Neutrophil (primary cell): ENCODE results near the gene ATG12.
"Not testable (repeated sequence)": the region's sequence is repeated elsewhere in the genome, so short reads cannot be mapped to it uniquely, and the experiment has no call there.

ENCODE experiments used
- H3K27ac ChIP-seq: fragments of 200-600 bp; sonication (generic); 2 replicates; pipeline ENCODE4 v1.5.1; 2016; ENCODE audit warnings: mild to moderate bottlenecking, moderate library complexity
- H3K27me3 ChIP-seq: fragments of 200-600 bp; sonication (generic); 2 replicates; pipeline ENCODE4 v1.6.0; 2016; ENCODE audit warnings: mild to moderate bottlenecking
- H3K36me3 ChIP-seq: fragments of 200-600 bp; sonication (generic); 2 replicates; pipeline ENCODE4 v1.5.1; 2017
- H3K4me1 ChIP-seq, 2 experiments: fragments of 200-600 bp in 1 of 2; sonication (generic) in 1 of 2; 1 replicate in 1 of 2; 2 replicates in 1 of 2; pipeline versions ENCODE4 v1.5.1 to v1.6.1; 2013 to 2016; ENCODE audit warnings: low read depth in 1 of 2, low read length in 1 of 2, mild to moderate bottlenecking in 1 of 2, moderate library complexity in 1 of 2; ENCODE audit not compliant: control insufficient read depth in 1 of 2, insufficient read depth in 1 of 2
- H3K4me3 ChIP-seq, 2 experiments: fragments of 200-600 bp in 1 of 2; sonication (generic) in 1 of 2; 1 replicate in 1 of 2; 2 replicates in 1 of 2; pipeline ENCODE4 v1.5.1; 2013 to 2016; ENCODE audit warnings: low read depth in 1 of 2, low read length in 1 of 2, mild to moderate bottlenecking in 1 of 2, moderate library complexity in 1 of 2
- H3K9me3 ChIP-seq: fragments of 200-600 bp; sonication (generic); 2 replicates; pipeline ENCODE4 v1.5.1; 2016
- CTCF ChIP-seq: fragments of 200-600 bp; sonication (generic); IDR thresholded peaks from 2 replicates; pipeline ENCODE4 v1.5.1; 2016; ENCODE audit warnings: antibody characterized with exemption

The ATG12 gene

DNA sequence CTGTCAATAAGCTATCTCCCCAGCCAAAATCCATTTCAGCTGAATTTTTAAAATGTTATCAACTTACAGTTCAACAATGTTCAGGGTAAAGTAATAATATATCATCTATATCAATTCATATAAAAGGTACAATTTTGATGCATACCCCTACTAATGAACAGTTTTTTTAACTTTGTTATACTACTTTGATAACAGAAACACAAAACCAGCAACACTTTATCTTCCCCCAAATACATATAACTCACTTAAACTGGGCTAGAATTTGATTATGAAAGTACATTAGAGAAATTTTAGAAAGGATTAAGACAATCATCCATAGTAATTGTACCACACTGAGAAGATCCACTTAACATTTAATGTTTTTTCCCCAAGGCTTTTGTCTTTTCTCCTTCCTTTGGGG is 30.0 kb downstream of the ATG12 start:
- peaks cover 98% of the 10 kb centered on the region for H3K27me3 ChIP-seq

DNA sequence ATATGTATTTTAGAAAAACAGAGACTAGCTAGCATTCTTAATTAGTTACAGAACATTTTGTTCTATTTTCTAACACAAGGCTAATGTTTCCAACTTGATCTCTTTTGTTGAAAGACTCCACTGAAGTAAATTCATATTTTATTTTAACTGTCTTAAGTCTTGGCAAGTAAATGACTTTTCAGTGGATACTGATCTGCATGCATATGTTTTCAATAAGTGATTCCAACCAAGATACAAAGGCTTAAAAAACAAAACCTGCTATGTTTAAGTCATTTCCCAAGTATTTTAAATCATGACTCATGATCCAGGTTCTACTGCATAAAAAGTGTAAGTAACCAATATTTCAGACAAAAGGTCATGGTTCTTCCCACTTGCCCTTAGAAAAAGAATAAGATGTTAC is 30.6 kb downstream of the ATG12 start:
- no peaks in the 10 kb centered on the region for H3K9me3 ChIP-seq
- H3K4me1 ChIP-seq = peaks cover 3 to 12% of the 10 kb centered on the region in 2 experiments
- no peaks in the 10 kb centered on the region for H3K36me3 ChIP-seq
- TF ChIP-seq CTCF = no peak
- no peak overlapping the region for H3K27ac ChIP-seq
- H3K27me3 ChIP-seq = peaks cover 96% of the 10 kb centered on the region
- H3K4me3 ChIP-seq = no peak overlapping the region

More for the DNA sequence above, 30.0 kb downstream of the ATG12 start:
- no peak overlapping the region for H3K27ac ChIP-seq
- H3K9me3 ChIP-seq = no peaks in the 10 kb centered on the region
- H3K4me1 ChIP-seq = peaks cover 10 to 18% of the 10 kb centered on the region in 2 experiments
- no peak overlapping the region for H3K4me3 ChIP-seq
- TF ChIP-seq CTCF = no peak
- H3K36me3 ChIP-seq = no peaks in the 10 kb centered on the region

- H3K4me1 ChIP-seq = peaks cover 0 to 8% of the 10 kb centered on the region in 2 experiments
- peaks cover 92% of the 10 kb centered on the region for H3K27me3 ChIP-seq
- H3K27ac ChIP-seq = no peak overlapping the region
- no peaks in the 10 kb centered on the region for H3K36me3 ChIP-seq
- no peak overlapping the region for H3K4me3 ChIP-seq
- no peaks in the 10 kb centered on the region for H3K9me3 ChIP-seq
- TF ChIP-seq CTCF = no peak
These were observed 31.4 kb downstream of the ATG12 start for GRCh38 chr5:115809946-115810345.

DNA sequence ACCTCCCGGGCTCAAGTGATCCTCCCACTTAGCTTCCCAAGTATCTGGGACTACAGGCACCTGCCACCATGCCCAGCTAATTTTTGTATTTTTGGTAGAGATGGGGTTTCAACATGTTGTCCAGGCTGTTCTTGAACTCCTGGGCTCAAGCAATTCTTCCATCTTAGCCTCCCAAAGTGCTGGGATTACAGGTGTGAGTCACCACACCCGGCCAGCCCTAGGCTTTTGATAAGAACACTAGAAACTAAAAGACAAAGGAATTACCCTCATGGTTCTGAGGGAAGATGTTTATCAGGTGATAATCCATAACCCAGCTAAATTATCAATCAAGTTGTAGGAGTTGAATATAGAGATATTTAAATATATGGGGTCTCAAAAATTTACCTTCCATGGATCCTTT is 33.3 kb downstream of the ATG12 start:
- H3K4me1 ChIP-seq, H3K4me3 ChIP-seq, H3K27ac ChIP-seq, H3K36me3 ChIP-seq, H3K9me3 ChIP-seq: not testable (repeated sequence)
- H3K27me3 ChIP-seq = peaks cover 73% of the 10 kb centered on the region

- Histone ChIP-seq H3K9me3 (no peaks in the 10 kb centered on the region), H3K27ac (no peak overlapping the region), H3K27me3 (peaks cover 69% of the 10 kb centered on the region), H3K4me1 (no peaks in the 10 kb centered on the region), H3K4me3 (no peak overlapping the region), H3K36me3 (no peaks in the 10 kb centered on the region)
- no peak for TF ChIP-seq CTCF
These were observed 33.7 kb downstream of the ATG12 start for GRCh38 chr5:115807654-115808052.

DNA sequence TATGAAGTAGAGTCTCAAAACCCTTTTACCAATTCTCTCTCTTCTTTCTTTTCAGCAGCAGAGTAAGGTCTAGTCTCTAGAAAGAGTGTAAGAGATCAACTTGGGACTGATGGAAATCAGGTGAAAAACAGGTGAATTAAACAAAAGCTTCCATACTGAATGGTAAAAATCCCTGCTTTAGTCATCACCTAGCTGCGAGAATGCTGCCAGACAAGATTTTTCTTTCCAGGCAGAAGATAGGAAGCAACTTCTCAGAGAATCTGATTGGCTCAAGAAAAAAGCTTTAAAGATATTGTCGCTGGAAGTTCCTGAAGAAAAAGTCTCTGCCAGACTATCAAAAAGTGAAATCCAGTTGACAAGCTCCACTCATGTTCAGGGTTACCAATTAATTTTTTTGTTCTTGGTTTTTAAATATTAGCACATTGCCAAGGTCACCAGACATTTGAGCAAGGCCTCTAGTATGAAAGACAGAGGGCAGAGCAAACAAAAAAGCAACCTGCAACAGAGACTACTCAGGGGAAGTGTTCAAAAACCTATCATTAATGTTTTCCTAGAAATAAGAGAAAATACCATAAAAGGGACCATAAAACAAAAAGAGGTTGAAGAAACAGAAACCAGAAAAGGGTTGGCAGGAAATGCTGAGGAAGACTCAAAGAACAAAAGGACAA is 34.2 kb downstream of the ATG12 start:
- Histone ChIP-seq H3K4me1 (no peaks in the 10 kb centered on the region), H3K27ac (no peak overlapping the region), H3K27me3 (peaks cover 64% of the 10 kb centered on the region), H3K36me3 (no peaks in the 10 kb centered on the region), H3K9me3 (no peaks in the 10 kb centered on the region), H3K4me3 (no peak overlapping the region)
- TF ChIP-seq CTCF = no peak
